ENCODE data around the gene SYNGR2.

SYNGR2 gene

GRCh38 chr17:78202666-78203065, 34.3 kb downstream of the SYNGR2 start:
- no peak for DNase-seq (ENCODE audit: low read depth, low spot score)

GRCh38 chr17:78204387-78205123, 36.2 kb downstream of the SYNGR2 start:
- DNase-seq (ENCODE audit: low read depth, low spot score), result no peak

GRCh38 chr17:78205124-78205775, 36.9 kb downstream of the SYNGR2 start:
- DNase-seq (ENCODE audit: low read depth, low spot score), result no peak

GRCh38 chr17:78206298-78206697, 37.9 kb downstream of the SYNGR2 start:
- no peak for DNase-seq (ENCODE audit: low read depth, low spot score)

- DNase-seq (ENCODE audit: low read depth, low spot score), result no peak
These were observed 40.1 kb downstream of the SYNGR2 start for GRCh38 chr17:78208486-78208885.

- no peak for DNase-seq (ENCODE audit: low read depth, low spot score)
These were observed 41.7 kb downstream of the SYNGR2 start for GRCh38 chr17:78210111-78210510.

GRCh38 chr17:78211032-78211431, 42.7 kb downstream of the SYNGR2 start:
- no peak for DNase-seq (ENCODE audit: low read depth, low spot score)

GRCh38 chr17:78214016-78214705, 45.8 kb downstream of the SYNGR2 start, which contains the start of gene BIRC5:
BIRC5 (plus strand) TSS chr17:78214253; CDS start chr17:78214317, 64 bp downstream.
- peak; percentile 74 for DNase-seq (ENCODE audit: low read depth, low spot score)

- no peak for DNase-seq (ENCODE audit: low read depth, low spot score)
These were observed 46.3 kb downstream of the SYNGR2 start for GRCh38 chr17:78214706-78215061.

GRCh38 chr17:78219396-78220150, 51.2 kb downstream of the SYNGR2 start:
- no peak for DNase-seq (ENCODE audit: low read depth, low spot score)
